SH-SY5Y (cell line): ENCODE measurements around the gene PAX2.

Source experiments
- GATA2 ChIP-seq: IDR thresholded peaks from 2 replicates; pipeline ENCODE4 v1.6.1; 2011; ENCODE audit warnings: mild to moderate bottlenecking, low read depth, low read length
- GATA3 ChIP-seq: IDR thresholded peaks from 2 replicates; pipeline ENCODE4 v1.6.1; 2011; ENCODE audit warnings: low read depth, mild to moderate bottlenecking, low read length, moderate library complexity

- TF ChIP-seq GATA3 (no peak), GATA2 (no peak)
These were observed 29.5 kb downstream of the PAX2 start for GRCh38 chr10:100774876-100775275.
